GM18520 (cell line): ENCODE data around the gene FAM185A.
"Not testable (repeated sequence)": the region's sequence is repeated elsewhere in the genome, so short reads cannot be mapped to it uniquely, and the experiment has no call there.

Experiments
- ATAC-seq: cut with Tn5 transposase; IDR thresholded peaks from one replicate; pipeline ENCODE4 v1.9.1; 2021; ENCODE audit not compliant: unreplicated experiment

Gene FAM185A

DNA sequence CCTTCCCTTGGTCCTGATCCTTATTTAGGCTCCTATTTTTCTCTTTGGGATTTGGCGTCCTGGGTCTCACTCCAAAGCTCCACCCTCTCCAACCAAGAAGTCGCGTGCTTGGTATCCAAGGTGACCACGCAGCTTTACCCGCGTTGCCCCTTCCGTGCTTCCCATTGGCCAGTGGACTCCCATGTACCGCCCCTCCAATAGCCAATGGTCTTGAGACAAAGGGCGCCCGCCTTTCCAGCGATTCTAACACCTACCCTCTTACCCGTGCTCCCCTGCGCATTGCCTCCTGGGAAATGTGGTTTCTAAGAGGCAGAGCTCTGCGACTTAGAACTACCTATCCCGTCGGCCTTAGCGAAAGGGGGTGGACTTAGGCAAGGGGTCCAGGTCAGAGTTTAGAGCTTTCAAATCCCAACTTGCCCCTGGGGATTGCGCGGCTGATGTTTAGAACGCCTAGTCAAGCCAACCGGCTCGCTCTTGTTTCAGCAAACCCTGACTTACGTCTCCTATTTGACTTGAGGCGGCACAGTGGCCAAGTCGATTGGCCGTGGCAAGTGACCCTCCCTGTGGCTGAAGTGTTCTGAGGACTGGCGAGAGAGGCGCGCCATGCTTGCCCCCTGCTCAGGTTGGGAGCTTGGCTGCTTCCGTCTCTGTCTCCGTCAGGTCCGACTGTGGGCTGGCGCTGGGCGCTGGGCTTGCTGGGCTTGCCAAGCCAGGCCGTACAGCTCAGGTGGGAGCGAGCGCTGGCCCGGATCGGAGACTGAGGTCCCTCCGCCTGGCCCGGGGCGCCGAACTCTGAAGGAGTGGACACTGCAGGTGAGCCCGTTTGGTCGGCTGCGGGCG lies at the start of gene FAM185A:
Gene FAM185A (plus strand): TSS at position 395 of the 840 bp plus-strand sequence. CDS start 209 bp downstream, at position 604.
- ATAC-seq = peak; percentile 98

DNA sequence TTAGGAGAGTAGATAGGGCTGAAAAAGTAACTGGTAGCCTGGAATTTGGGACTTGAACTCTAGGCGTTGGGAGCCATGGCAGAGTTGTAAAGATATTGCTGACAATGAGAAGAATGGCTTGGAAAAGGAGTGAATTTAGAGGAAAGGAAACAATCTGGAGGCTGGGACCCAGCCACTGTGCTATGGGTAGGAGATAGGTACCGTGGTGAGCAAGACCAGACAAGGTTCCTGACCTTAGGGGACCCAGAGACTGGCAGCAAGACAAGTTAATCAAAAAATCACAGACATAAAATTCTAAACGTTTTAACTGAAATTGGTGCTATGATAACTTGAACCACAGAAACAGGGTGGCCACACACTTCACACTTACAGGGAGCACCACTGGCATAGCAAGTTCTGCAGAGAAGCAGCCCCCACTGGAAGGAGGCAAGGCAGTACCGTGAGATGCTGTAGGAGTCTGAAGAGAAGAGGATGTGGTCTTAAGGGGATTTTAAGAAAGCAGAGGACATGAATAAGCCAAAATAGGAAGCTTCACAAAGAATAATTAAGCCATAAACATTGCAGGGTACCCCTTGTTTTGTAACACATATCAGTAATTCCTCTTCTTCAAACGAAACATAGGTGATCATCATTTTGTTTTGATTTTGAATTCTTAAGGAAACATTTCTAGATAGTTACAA lies 35.6 kb upstream of the FAM185A start:
- ATAC-seq = peak; percentile 38

DNA sequence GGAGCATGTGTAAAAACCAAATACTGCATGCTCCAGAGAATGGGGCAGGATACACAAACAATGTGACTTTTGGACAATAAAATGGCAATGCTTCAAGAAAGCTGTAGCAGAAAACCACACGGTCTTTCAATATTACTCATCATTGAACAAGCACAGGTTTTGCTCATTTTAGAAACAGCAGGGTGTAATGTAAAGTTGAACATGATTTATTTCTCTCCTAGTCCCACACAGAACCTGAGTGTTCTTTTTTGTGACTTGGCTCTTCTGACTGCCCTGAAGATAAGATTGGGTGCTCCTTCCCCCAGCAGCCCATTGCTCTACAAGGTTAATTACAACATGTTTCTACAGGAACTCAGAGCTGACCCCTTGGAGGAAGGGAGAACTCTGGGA lies 35.1 kb upstream of the FAM185A start:
- peak; percentile 58 for ATAC-seq

DNA sequence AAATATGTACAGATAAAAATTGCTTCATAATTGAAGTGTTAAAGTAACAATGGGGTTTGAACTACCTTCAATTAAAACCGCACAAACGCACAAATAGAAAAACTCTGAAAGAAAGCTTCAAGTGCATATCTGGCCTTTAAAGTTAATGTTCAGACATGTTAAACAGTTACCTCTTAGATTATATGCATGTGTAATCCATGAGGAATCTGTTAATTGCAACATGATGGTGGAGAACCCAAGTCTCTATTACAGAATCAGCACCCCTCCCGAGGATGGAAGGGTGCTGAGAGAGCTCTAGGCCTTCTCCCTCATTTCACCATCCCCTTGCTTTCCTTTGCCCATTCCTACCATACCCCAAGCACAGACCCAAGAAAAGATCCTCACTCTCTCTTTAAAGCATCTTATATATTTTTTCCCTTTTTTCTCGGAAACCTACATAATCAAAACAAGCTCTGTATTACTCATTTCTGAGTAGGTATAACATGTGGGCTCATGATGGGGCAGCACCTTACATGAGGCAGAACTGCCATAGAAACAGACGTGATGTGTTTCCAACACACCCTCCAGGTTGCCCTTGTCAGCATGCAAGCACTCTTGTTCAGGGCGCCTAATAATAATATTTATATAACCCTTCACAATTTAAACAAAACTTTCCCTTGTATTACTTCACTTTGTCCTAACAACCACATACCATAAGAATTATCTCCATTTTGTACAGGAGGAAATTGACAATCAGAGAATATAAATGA lies 33.9 kb upstream of the FAM185A start:
- not testable (repeated sequence) for ATAC-seq

DNA sequence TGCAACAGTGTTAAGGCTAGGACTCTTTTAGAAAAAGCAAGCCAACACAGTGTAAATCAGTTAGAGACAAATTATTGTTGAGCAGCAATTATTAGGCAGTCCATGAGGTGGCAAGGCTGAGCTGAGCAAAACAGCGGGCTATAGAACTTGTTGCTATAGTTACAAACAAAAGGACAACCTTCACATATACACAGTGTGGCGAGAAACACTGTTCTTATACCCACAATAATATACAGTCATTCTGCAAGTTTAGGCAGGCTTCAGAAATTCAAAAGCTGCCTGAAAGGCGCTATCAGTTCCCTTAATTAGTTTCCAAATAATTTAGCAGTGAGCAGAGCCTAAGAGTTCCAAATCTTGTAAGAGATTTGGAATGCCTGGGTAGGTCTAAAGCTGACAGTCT lies 33.1 kb upstream of the FAM185A start:
- ATAC-seq = peak; percentile 47

DNA sequence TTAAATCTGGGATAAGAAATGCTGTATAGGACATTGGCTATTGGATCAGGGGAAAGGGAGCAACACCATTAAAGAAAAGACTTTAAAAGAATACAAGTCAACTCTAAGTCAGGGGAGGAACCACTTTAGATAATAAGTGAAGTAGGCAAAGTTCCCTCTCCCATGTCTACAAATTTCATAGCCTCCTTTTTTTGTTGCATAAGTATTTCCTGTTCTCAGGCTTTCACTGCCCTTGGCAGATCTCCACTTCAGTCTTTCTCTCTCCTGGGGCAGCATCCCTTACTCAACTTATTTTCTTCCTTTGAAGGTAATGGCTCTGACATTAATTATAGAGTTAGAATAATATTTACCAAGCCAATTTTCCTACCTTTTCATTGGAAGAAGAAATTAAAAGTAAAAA lies 30.3 kb upstream of the FAM185A start:
- ATAC-seq = not testable (repeated sequence)

DNA sequence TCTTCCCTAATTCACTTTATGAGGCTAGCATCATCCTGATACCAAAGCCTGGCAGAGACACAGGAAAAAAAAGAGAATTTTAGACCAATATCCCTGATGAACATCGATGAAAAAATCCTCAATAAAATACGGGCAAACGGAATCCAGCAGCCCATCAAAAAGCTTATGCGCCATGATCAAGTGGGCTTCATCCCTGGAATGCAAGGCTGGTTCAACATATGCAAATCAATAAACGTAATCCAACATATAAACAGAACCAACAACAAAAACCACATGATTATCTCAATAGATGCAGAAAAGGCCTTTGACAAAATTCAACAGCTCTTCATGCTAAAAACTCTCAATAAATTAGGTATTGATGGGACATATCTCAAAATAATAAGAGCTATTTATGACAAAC lies 22.6 kb upstream of the FAM185A start:
- not testable (repeated sequence) for ATAC-seq

DNA sequence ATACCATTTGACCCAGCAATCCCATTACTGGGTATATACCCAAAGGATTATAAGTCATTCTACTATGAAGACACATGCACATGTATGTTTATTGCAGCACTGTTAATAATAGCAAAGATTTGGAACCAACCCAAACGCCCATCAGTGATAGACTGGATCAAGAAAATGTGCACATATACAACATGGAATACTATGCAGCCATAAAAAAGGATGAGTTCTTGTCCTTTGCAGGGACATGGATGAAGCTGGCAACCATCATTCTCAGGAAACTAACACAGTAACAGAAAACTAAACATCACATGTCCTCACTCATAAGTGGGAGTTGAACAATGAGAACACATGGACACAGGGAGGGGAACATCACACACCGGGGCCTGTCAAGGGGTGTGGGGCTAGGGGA lies 19.1 kb upstream of the FAM185A start:
- ATAC-seq = not testable (repeated sequence)

DNA sequence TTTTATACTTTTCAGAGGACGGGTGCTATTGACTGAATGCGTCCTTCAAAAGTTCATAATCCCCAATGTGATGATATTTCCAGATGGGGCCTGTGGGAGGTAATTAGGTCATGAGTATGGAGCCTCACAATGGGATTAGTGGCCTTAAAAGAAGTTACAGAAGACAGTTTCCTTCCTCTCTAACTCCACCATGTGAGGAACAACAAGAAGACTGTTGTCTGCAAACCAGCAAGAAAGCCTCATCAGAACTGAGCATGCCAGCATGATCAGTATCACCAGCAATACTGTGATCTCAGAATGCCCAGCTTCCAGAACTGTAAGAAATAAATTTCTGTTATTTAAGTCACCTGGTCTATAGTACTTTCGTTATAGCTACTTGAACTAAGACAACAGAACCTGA lies 18.4 kb upstream of the FAM185A start:
- not testable (repeated sequence) for ATAC-seq

DNA sequence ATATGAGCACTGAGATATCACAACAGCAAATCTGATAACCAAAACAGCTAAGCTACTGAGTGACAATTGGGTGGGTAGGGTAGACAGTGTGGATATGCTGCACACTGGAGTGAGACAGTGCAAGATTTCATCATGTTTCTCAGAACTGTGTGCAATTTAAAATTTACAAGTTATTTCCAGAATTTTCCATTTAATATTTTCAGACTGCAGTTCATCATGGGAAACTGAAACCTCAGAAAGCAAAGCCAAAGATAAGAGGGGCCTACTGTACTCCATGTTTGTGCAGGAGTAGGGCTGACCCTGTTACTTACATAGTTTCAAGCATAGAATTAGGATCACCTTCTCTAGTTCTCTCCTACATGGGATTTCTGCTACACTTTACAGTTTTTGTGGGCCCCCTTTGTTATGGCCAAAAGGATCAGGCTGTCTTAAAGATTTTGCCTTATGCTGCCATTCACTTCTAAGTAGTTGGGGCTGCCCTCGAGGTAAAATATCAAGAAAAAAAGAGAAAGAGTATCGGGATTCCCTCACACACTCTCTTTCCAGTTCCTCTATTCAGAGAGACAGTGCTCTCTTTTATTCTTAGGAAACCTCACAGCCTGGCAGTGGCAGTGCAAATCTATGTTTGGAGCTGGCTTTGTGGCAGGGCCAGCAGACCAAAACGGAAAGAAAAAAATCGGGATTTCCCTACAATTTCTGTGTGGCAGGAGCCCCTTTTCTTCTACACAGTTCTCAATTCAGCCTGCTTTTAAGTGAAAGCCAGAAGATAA lies 6.6 kb upstream of the FAM185A start:
- not testable (repeated sequence) for ATAC-seq

DNA sequence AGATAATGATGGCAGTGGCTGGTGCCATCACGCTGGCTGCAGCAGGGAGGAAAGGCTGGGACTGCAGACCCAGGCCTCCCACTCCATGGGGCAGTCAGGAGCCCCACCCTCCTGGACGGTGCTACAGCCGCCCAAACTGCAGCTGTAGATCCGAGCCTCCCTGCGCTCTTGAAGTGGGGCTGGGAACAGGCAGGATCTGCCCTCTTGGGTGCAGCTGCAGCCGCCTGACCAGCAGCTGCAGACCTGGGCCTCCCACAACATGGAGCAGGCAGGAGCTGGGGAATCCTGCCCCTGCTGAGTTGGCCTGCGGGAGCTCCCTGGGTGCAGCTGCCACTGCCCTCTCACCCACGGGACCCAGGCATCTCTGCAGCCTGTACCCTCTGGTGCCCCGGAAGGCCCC lies 4.9 kb upstream of the FAM185A start:
- not testable (repeated sequence) for ATAC-seq

DNA sequence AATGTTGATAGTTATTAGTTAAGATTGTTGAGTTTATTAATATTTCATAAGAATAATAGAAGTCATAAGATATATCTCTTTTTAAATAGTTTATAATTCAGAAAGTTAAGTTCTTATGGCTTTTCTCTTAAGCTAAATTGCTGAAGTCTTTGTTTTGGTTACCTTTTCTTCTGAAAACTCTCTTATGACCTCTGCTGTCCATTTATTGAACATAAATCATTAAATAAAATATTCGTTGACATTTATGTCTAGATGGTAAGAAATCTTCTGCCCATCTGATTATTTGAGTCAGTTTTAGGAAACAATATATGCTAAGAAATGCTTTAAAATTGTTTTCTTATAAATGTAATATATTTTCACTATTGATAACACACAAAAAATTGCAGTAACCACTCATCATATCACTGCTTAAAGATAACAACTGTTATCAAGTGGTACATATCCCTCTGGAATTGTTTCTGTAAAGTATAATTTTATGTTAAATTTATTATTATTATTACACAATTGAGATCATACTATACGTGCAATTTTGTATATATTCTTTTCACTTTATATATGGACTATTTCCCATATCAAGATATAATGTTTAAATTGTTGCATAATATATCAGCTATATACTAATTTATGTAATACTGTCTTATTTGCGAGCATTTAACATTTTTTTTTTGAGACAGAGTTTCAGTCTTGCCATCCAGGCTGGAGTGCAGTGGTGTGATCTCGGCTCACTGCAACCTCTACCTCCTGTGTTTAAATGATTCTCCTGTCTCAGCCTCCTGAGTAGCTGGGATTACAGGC lies 3.1 kb upstream of the FAM185A start:
- not testable (repeated sequence) for ATAC-seq

DNA sequence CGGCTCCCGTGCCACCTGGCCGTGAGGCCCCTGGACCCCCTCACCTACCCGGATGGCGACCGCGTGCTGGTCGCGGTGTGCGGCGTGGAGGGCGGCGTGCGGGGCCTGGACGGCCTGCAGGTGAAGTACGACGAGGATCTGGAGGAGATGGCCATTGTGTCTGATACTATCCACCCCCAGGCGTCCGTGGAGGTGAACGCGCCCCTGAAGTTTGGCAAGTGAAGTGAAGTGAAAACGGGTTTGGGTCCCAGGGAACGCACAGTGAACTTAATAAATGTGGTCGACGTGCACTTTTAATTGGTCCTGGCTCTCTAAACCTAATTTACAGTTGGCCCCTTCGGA lies 617 bp downstream of the FAM185A start:
- ATAC-seq = not testable (repeated sequence)

DNA sequence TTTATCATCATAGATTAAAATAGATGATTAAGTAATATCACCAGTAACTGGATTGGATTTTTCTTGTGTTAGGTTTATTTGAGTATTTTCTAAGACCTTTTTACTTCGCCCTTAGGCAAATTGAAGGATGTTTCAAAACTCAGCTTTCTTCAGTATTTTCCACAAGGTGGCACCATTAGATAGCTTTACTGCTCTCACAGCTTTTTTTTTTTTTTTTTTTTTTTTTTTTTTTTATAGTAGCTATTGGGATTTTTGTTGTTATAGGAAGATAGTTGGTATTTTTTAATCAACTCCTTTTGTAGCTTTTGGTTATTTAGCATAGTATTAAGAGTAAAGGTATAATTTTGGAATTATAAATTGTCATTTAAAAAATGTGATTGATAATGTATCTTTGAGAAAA lies 9.4 kb downstream of the FAM185A start:
- not testable (repeated sequence) for ATAC-seq

DNA sequence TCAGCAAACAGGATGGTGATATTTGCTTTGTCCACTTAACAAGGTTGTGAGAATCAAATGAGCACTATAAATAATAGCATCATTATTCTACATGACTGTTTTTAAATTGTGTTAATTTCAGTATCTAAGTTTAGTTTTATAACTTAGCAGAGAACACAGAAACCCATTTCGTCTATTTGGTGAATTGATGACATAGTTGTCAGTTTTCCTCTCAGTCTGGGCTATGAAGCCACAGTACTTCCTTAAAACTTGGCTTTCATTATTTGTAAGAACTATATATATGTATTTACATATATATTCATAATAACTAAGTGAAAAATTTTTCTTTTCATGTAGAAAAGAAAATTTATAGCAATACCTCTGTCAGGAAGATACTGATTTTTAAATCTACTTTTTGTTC lies 11.1 kb downstream of the FAM185A start:
- ATAC-seq = not testable (repeated sequence)

DNA sequence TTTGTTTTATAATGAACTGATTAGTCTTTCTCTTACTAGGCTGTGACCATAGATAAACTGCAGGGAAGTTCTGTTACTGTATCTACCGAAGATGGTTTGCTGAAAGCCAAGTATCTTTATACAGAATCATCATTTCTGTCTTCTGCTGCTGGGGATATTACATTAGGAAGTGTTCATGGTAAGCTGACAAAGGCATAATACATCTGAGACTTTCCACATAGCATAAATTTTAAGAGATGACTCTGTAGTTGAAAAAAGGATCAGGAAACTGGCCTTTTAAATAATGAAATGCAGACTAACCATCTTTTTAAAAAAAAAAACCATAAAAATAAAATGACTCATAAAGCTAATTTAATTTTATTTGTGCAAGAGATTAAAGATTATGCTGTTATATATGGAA lies 12.4 kb downstream of the FAM185A start:
- not testable (repeated sequence) for ATAC-seq

DNA sequence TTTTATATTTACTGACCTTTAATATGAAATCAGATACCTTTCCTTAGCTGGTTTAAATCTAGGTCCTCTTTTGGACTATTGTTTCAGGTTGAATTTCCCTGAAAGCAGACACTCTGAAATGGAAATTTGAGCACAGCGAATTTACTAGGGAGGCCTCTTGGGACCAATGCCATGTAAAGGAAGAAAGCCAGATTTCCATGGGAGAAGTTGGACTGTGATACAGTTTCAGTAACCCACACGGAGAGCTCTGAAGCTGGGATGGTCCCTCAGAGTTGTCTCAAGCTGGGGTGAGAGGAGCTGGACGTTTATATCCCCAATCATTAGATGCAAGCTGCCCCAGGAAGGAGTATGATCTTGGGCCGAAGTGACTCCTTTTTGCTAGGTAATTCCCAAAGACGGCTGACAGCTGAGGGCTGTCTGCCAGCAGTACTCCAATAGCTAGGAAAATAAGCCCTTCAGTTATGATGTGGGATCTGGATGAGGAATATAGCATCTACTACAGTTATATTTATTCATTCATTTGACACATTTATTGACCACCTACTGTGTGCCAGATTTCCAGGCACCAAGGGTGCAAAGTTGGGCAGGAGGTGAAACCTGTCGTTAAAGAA lies 14.6 kb downstream of the FAM185A start:
- ATAC-seq = not testable (repeated sequence)

DNA sequence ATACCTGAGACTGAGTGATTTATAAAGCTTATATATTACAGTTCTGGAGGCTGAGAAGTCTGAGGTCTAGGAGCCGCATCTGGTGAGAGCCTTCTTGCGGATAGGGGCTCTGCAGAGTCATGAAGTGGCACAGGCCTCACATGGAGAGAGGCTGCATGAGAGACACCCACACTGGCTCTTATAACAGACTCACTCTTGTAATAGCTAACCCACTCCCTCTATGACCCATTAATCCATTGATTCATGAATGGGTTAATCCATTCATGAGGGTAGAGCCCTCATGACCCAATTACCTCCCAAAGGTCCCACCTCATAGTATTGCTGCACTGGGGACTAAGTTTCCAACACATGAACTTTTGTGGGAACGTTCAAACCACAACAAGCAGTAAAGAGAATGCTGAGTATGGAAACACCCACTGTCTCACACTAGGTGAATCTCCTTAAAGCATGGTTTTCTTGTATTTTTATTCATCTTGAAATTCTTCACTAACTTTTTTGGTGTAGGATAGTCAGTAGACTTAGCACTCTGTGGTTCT lies 20.9 kb downstream of the FAM185A start:
- not testable (repeated sequence) for ATAC-seq

DNA sequence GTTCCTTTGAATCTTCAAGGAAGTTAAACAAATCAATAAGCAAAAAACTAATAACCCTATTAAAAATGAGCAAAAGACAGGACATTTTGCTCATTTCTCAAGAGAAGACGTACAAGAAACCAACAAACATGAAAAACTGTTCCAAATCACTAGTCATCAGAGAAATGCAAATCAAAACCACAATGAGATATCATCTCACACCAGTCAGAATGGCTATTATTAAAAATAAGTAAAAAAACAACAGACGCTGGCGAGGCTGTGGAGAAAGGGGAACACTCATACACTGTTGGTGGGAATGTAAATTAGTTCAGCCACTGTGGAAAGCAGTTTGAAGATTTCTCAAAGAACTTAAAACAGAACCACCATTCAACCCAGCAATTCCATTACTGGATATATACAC lies 21.7 kb downstream of the FAM185A start:
- ATAC-seq = not testable (repeated sequence)
